Fibroblast of mammary gland (primary cell): ENCODE measurements around the gene SLC35A5.
A peak's percentile ranks its signal among the peaks of the same experiment; 100 is the strongest.

Experiments
- DNase-seq: peaks from one replicate; pipeline ENCODE4 v3.0.0-alpha.2; 2010; ENCODE audit warnings: low read depth
- H3K4me3 ChIP-seq: 2 replicates; pipeline ENCODE4 v1.5.1; 2011; ENCODE audit warnings: low read depth, mild to moderate bottlenecking, low read length, moderate library complexity; ENCODE audit not compliant: control insufficient read depth
- CTCF ChIP-seq: conservative IDR thresholded peaks from 2 replicates; pipeline ENCODE4 v1.5.1; 2011; ENCODE audit warnings: low read depth, low read length, inconsistent platforms; ENCODE audit not compliant: control insufficient read depth, insufficient read depth

SLC35A5 gene

GRCh38 chr3:112606098-112606497, 44.3 kb downstream of the SLC35A5 start:
- DNase-seq, result no peak
- H3K4me3 ChIP-seq, result no peak overlapping the region
- TF ChIP-seq CTCF, result no peak

GRCh38 chr3:112607863-112608262, 46.0 kb downstream of the SLC35A5 start:
- DNase-seq, result no peak
- H3K4me3 ChIP-seq, result no peak overlapping the region
- TF ChIP-seq CTCF, result no peak

- peak; percentile 93 for DNase-seq
- no peak for TF ChIP-seq CTCF
- no peak overlapping the region for H3K4me3 ChIP-seq
Measured at GRCh38 chr3:112610121-112610520, 48.3 kb downstream of the SLC35A5 start.

- peak; percentile 68 for DNase-seq
- TF ChIP-seq CTCF, result no peak
- no peak overlapping the region for H3K4me3 ChIP-seq
Measured at GRCh38 chr3:112611752-112612515, 50.1 kb downstream of the SLC35A5 start.

GRCh38 chr3:112615989-112616731, 54.3 kb downstream of the SLC35A5 start:
- DNase-seq, result no peak
- no peak overlapping the region for H3K4me3 ChIP-seq
- TF ChIP-seq CTCF, result no peak

GRCh38 chr3:112617285-112617684, 55.4 kb downstream of the SLC35A5 start:
- H3K4me3 ChIP-seq, result no peak overlapping the region
- no peak for DNase-seq
- no peak for TF ChIP-seq CTCF

- H3K4me3 ChIP-seq, result no peak overlapping the region
- TF ChIP-seq CTCF, result no peak
- peak; percentile 75 for DNase-seq
Measured at GRCh38 chr3:112619295-112619694, 57.5 kb downstream of the SLC35A5 start.
